ACHN (cell line): ENCODE data around the gene SPRY2.

Source experiments
- DNase-seq: peaks from one replicate; pipeline ENCODE4 v3.0.0-alpha.2; 2015
- in situ Hi-C: cut with HindIII; loops from 2 replicates; pipeline ENCODE4 v1.10.0; 2017; ENCODE audit warnings: low sequenced_read_pairs, low pct_ligation_motif_present, low pct_unique_long_range_greater_than_20kb

The SPRY2 gene

GRCh38 chr13:80334597-80335260 lies 6.2 kb downstream of the SPRY2 start:
- DNase-seq = peak; percentile 11
- in situ Hi-C loops = no loop called here

- DNase-seq = no peak
- in situ Hi-C loops = no loop called here
Measured at GRCh38 chr13:80331984-80332383, 8.9 kb downstream of the SPRY2 start.

- in situ Hi-C loops = no loop called here
- DNase-seq = no peak
Measured at GRCh38 chr13:80329250-80329649, 11.7 kb downstream of the SPRY2 start.

GRCh38 chr13:80319004-80319403 lies 21.9 kb downstream of the SPRY2 start:
- DNase-seq = no peak
- in situ Hi-C loops = no loop called here

- DNase-seq = no peak
- in situ Hi-C loops = no loop called here
Measured at GRCh38 chr13:80314711-80315653, 25.9 kb downstream of the SPRY2 start.

- in situ Hi-C loops = no loop called here
- no peak for DNase-seq
Measured at GRCh38 chr13:80313668-80314256, 27.2 kb downstream of the SPRY2 start.

GRCh38 chr13:80312967-80313366 lies 28.0 kb downstream of the SPRY2 start:
- in situ Hi-C loops = no loop called here

GRCh38 chr13:80312012-80312704 lies 28.8 kb downstream of the SPRY2 start:
- no peak for DNase-seq
- in situ Hi-C loops = no loop called here

More at GRCh38 chr13:80312967-80313366, 28.0 kb downstream of the SPRY2 start:
- no peak for DNase-seq

- DNase-seq = no peak
Measured at GRCh38 chr13:80309926-80310325, 31.0 kb downstream of the SPRY2 start.

GRCh38 chr13:80307401-80307987 lies 33.4 kb downstream of the SPRY2 start:
- in situ Hi-C loops = no loop called here
- no peak for DNase-seq

More at GRCh38 chr13:80309926-80310325, 31.0 kb downstream of the SPRY2 start:
- in situ Hi-C loops = no loop called here

- DNase-seq = no peak
- in situ Hi-C loops = no loop called here
Measured at GRCh38 chr13:80306337-80306972, 34.5 kb downstream of the SPRY2 start.

- DNase-seq = no peak
- in situ Hi-C loops = no loop called here
Measured at GRCh38 chr13:80305737-80306136, 35.2 kb downstream of the SPRY2 start.

GRCh38 chr13:80303225-80303811 lies 37.6 kb downstream of the SPRY2 start:
- in situ Hi-C loops = no loop called here
- no peak for DNase-seq

GRCh38 chr13:80299046-80299445 lies 41.9 kb downstream of the SPRY2 start:
- in situ Hi-C loops = no loop called here
- no peak for DNase-seq

- in situ Hi-C loops = no loop called here
- no peak for DNase-seq
Measured at GRCh38 chr13:80297503-80297902, 43.4 kb downstream of the SPRY2 start.

GRCh38 chr13:80297094-80297493 lies 43.8 kb downstream of the SPRY2 start:
- in situ Hi-C loops = no loop called here
- DNase-seq = no peak

GRCh38 chr13:80296638-80297037 lies 44.3 kb downstream of the SPRY2 start:
- no peak for DNase-seq
- in situ Hi-C loops = no loop called here

GRCh38 chr13:80290591-80290990 lies 50.3 kb downstream of the SPRY2 start:
- no peak for DNase-seq
- in situ Hi-C loops = no loop called here
